ENCODE data around the gene GLT1D1.

DNA sequence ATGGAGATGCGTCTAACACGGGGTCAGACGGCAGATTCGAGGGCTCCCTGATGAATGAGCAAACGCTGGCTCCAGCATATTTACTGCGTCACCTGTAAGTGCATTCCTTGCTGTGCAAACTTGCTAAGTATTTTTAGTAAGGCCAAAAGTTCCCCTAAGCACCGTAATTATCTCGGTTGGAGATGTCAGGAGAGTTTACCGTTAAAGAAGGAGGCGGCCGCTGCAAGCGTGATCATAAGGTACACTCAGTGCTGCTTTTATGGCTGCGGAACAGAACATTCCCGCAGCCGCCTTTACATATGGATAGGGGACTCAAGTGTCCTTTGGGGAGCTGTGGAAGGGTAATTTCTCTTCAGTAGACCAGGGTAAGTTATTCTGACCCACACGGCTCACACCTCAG is 175.6 kb downstream of the GLT1D1 start:
- TF ChIP-seq POLR2A (IDR thresholded peaks at IDR 0.05; ENCODE audit: low read depth, low read length) (no peak), POLR2AphosphoS5 (IDR thresholded peaks at IDR 0.05; ENCODE audit: low read depth, low read length) (no peak), SPI1 (IDR thresholded peaks at IDR 0.05; ENCODE audit: low read depth, low read length) (no peak)

All from GM12891 (cell line).